Stromal cell of bone marrow (primary cell): ENCODE data around the gene MST1R.
A peak's percentile ranks its signal among the peaks of the same experiment; 100 is the strongest.

Experiments used
- DNase-seq: peaks from one replicate; pipeline ENCODE4 v3.0.0-alpha.2; 2012; ENCODE audit warnings: low read depth

The MST1R gene

GRCh38 chr3:49877716-49878115 lies 26.0 kb downstream of the MST1R start:
- DNase-seq, result no peak

- DNase-seq, result no peak
These were observed 27.1 kb downstream of the MST1R start for GRCh38 chr3:49876567-49876966.

GRCh38 chr3:49873623-49874022 lies 30.1 kb downstream of the MST1R start:
- DNase-seq, result no peak

GRCh38 chr3:49872801-49873281 lies 30.8 kb downstream of the MST1R start:
- no peak for DNase-seq

- no peak for DNase-seq
These were observed 32.0 kb downstream of the MST1R start for GRCh38 chr3:49871531-49872153.

- DNase-seq, result no peak
These were observed 34.0 kb downstream of the MST1R start, which contains the start of gene CAMKV for GRCh38 chr3:49869525-49870126. Gene CAMKV, minus strand, starts transcription at chr3:49869906. Its CDS starts 7,518 bp downstream, at chr3:49862388.

- DNase-seq, result no peak
These were observed 34.7 kb downstream of the MST1R start for GRCh38 chr3:49868862-49869466.

- no peak for DNase-seq
These were observed 35.8 kb downstream of the MST1R start for GRCh38 chr3:49867871-49868321.

- DNase-seq, result no peak
These were observed 36.3 kb downstream of the MST1R start for GRCh38 chr3:49867400-49867799.

- no peak for DNase-seq
These were observed 38.4 kb downstream of the MST1R start for GRCh38 chr3:49865198-49865784.

GRCh38 chr3:49864505-49864904 lies 39.2 kb downstream of the MST1R start:
- no peak for DNase-seq

GRCh38 chr3:49859576-49860305 lies 43.9 kb downstream of the MST1R start:
- no peak for DNase-seq

GRCh38 chr3:49856181-49857005 lies 47.3 kb downstream of the MST1R start, which contains the start of gene TRAIP:
Gene TRAIP, minus strand, starts transcription at chr3:49856564. Its CDS starts 111 bp downstream, at chr3:49856453.
- peak; percentile 79 for DNase-seq

- no peak for DNase-seq
These were observed 48.0 kb downstream of the MST1R start for GRCh38 chr3:49855662-49856061.

- no peak for DNase-seq
These were observed 58.0 kb downstream of the MST1R start for GRCh38 chr3:49845694-49846093.

- DNase-seq, result no peak
These were observed 59.0 kb downstream of the MST1R start for GRCh38 chr3:49844464-49845183.

- no peak for DNase-seq
These were observed 60.7 kb downstream of the MST1R start for GRCh38 chr3:49842843-49843517.

GRCh38 chr3:49841806-49842205 lies 61.9 kb downstream of the MST1R start:
- no peak for DNase-seq

GRCh38 chr3:49841126-49841696 lies 62.5 kb downstream of the MST1R start:
- DNase-seq, result no peak

- no peak for DNase-seq
These were observed 63.3 kb downstream of the MST1R start for GRCh38 chr3:49840388-49840787.
